NCI-H2081 (cell line): ENCODE measurements around the gene PRPF31.
A peak's percentile ranks its signal among the peaks of the same experiment; 100 is the strongest.

ENCODE experiments used
- DNase-seq, 2 experiments: peaks; one replicate each; lab custom pipeline; 2025; lab: John Stamatoyannopoulos, UW

The PRPF31 gene

GRCh38 chr19:54107876-54108490, 7.6 kb upstream of the PRPF31 start:
- DNase-seq = no peak

- no peak for DNase-seq
Observed at GRCh38 chr19:54108496-54108895, 7.1 kb upstream of the PRPF31 start.

GRCh38 chr19:54109651-54110050, 5.9 kb upstream of the PRPF31 start:
- no peak for DNase-seq

- peak; percentile 20 to 36 for DNase-seq
Observed at GRCh38 chr19:54114340-54115108, 1.0 kb upstream of the PRPF31 start.

- DNase-seq = no peak
Observed at GRCh38 chr19:54121259-54121658, 5.7 kb downstream of the PRPF31 start.

- no peak for DNase-seq
Observed at GRCh38 chr19:54123682-54124081, 8.1 kb downstream of the PRPF31 start.

- no peak for DNase-seq
Observed at GRCh38 chr19:54124393-54124792, 8.8 kb downstream of the PRPF31 start.

- no peak for DNase-seq
Observed at GRCh38 chr19:54125713-54126112, 10.2 kb downstream of the PRPF31 start.

- no peak for DNase-seq
Observed at GRCh38 chr19:54127688-54128440, 12.3 kb downstream of the PRPF31 start.

GRCh38 chr19:54128441-54128725, 12.8 kb downstream of the PRPF31 start:
- DNase-seq = no peak

- no peak for DNase-seq
Observed at GRCh38 chr19:54128796-54129616, 13.5 kb downstream of the PRPF31 start.

GRCh38 chr19:54129617-54129996, 14.1 kb downstream of the PRPF31 start:
- DNase-seq = no peak

- peak; percentile 54 to 74 for DNase-seq
Observed at GRCh38 chr19:54133312-54133956, 17.9 kb downstream of the PRPF31 start.

GRCh38 chr19:54133957-54134590, 18.5 kb downstream of the PRPF31 start:
- no peak for DNase-seq

- DNase-seq = peak in 1 of 2 experiments; percentile 13
Observed at GRCh38 chr19:54136086-54136863, 20.7 kb downstream of the PRPF31 start.

GRCh38 chr19:54136864-54137698, 21.5 kb downstream of the PRPF31 start:
- DNase-seq = peak; percentile 100

GRCh38 chr19:54137699-54138488, 22.3 kb downstream of the PRPF31 start, which contains the start of gene CNOT3:
Gene CNOT3 (plus strand): TSS chr19:54137762. CDS start chr19:54142979, 5,217 bp downstream.
- peak; percentile 8 to 18 for DNase-seq

- DNase-seq = no peak
Observed at GRCh38 chr19:54138489-54139256, 23.1 kb downstream of the PRPF31 start.
